Ovary (tissue), 10 donors: Measurements from ENCODE around the gene ATP8A1. TPM values are rescaled to one million over a fixed set of nuclear protein-coding genes. Genes with fewer than 3 reads are reported as not detected.
"Not testable (repeated sequence)": the region's sequence is repeated elsewhere in the genome, so short reads cannot be mapped to it uniquely, and the experiment has no call there.

Experiments
- DNase-seq, 5 donors: peaks; one replicate each; pipeline ENCODE4 v3.0.0-alpha.2; 2019 to 2020
- H3K27ac ChIP-seq, 2 donors: fragments of 200-600 bp; one replicate each; pipeline versions ENCODE4 v1.5.1 to v1.8.0; 2019 to 2022
- H3K27me3 ChIP-seq: fragments of 200-600 bp; one replicate; pipeline ENCODE4 v1.8.0; 2022
- H3K36me3 ChIP-seq: fragments of 200-600 bp; sonication (generic); one replicate; pipeline ENCODE4 v1.5.1; 2019
- H3K4me1 ChIP-seq: one replicate; pipeline ENCODE4 v1.8.1; 2013; ENCODE audit warnings: mild to moderate bottlenecking, moderate library complexity; ENCODE audit not compliant: insufficient read depth
- H3K4me3 ChIP-seq: fragments of 200-600 bp; sonication (generic); one replicate; pipeline ENCODE4 v1.5.1; 2017
- H3K9me3 ChIP-seq, 2 donors: fragments of 200-600 bp in 1 of 2; sonication (generic) in 1 of 2; one replicate each; pipeline versions ENCODE4 v1.5.1 to v1.8.1; 2013 to 2019; ENCODE audit warnings: mild to moderate bottlenecking in 1 of 2, moderate library complexity in 1 of 2
- CTCF ChIP-seq, 3 donors: fragments of 450-650 bp in 2 of 3; fragments of 200-600 bp in 1 of 3; IDR thresholded peaks; one replicate each; pipeline versions ENCODE4 v1.5.1 to v1.8.0; 2016 to 2022; ENCODE audit warnings: antibody characterized with exemption in 3 of 3, mild to moderate bottlenecking in 1 of 3
- EP300 ChIP-seq: sonication (generic); formaldehyde crosslinking; IDR thresholded peaks from one replicate; pipeline ENCODE4 v1.6.1; 2017; ENCODE audit warnings: antibody characterized with exemption
- POLR2A ChIP-seq: fragments of 450-650 bp; IDR thresholded peaks from one replicate; pipeline ENCODE4 v1.6.1; 2017; ENCODE audit warnings: antibody characterized with exemption, mild to moderate bottlenecking, moderate library complexity
- WGBS, 3 donors: extraction: QIAGEN DNeasy Blood & Tissue Kit in 1 of 3; methylation state at CpG; one replicate each; pipeline versions ENCODE4 v1.1.5 to v1.1.7; 2013 to 2017; 5-methylcytosine and 5-hydroxymethylcytosine counted together
- intact Hi-C, 4 donors: fragments of 100-400 bp; cut with DNase I; formaldehyde crosslinking; loops; one replicate each; pipeline versions ENCODE4 v1.11.0 to v1.15.1; 2022 to 2023
- long read RNA-seq, 3 donors: library from polyadenylated mRNA in 2 of 3; unstranded in 2 of 3; transcript quantifications; one replicate each; pipeline ENCODE4 v2.0.0 and lab custom pipeline, GENCODE V29; 2021 to 2026
- polyA plus RNA-seq, 2 donors: library from polyadenylated mRNA; stranded (reverse); fragments of 200-250 nt in 1 of 2; fragments of 350-450 nt in 1 of 2; fragmentation: Illumina TruSeq in 1 of 2; extraction: RNeasy Lipid Tissue Mini Kit (QIAGEN cat#74804) in 1 of 2; gene quantifications; one replicate each; pipeline ENCODE4 v1.2.3, GENCODE V29; 2013 to 2014
- total RNA-seq, 7 donors: library from RNA; depleted of rRNA in 2 of 7; stranded (reverse); fragments of >200 nt in 2 of 7; fragmentation: NEBNext Ultra II Directional in 3 of 7; extraction: Animal tissue kit (Norgen Biotek cat#: 25700) in 3 of 7; gene quantifications; one replicate each; pipeline versions ENCODE4 v1.1.0 to v1.2.4, GENCODE V29; 2016 to 2023
- donor health status: DM: no; HTN: no; CAD: no; lungs with moderate emphysema.
- donor health status: DM: no; HTN: no; CAD: no.
- donor health status: Bipolar disorder and iron deficiency.
- donor health status: DM: yes; HTN: yes; CAD: no.
- donor health status: DM: no; HTN: no; CAD: no.
- donor health status: DM: yes; HTN: yes; CAD: no.

Gene ATP8A1
- total RNA-seq (10 to 100 TPM; 14.0 to 73.2 (median 23.7) TPM), polyA plus RNA-seq (10 to 100 TPM; 10.0 to 17.6 TPM)
- long read RNA-seq, donor 1, partial matches to known transcripts, result 7 of 11 reads
- long read RNA-seq, donor 1, other reads (novel, unspliced or antisense), result 4 of 11 reads
- long read RNA-seq, donor 2, result 0 reads
- long read RNA-seq, donor 3, full-length matches to known transcripts, result 1 of 6 reads
- long read RNA-seq, donor 3, partial matches to known transcripts, result 2 of 6 reads
- long read RNA-seq, donor 3, other reads (novel, unspliced or antisense), result 3 of 6 reads

GRCh38 chr4:42656944-42657792 is at the start of gene ATP8A1:
Gene ATP8A1 (minus strand): TSS chr4:42657105. CDS start chr4:42656873, 232 bp downstream.
- intact Hi-C loops, result loop anchor here in 1 of 4 donors (10.0 kb wide), 1 partner anchor 72 kb away; no protein-coding TSS in a partner anchor
- peak; percentile 91 to 94 (median 93) for DNase-seq

GRCh38 chr4:42706086-42706485 is 49.2 kb upstream of the ATP8A1 start:
- intact Hi-C loops, result loop anchor here in 1 of 4 donors (10.0 kb wide), 1 partner anchor 461 kb away; no protein-coding TSS in a partner anchor

More at GRCh38 chr4:42656944-42657792, at the start of gene ATP8A1:
- Histone ChIP-seq H3K4me3 (peak within 1 kb of the TSS; percentile 64), H3K4me1 (peaks cover 6% of the 10 kb centered on the region), H3K27me3 (no peaks in the 10 kb centered on the region), H3K36me3 (no peaks in the 10 kb centered on the region), H3K9me3 (no peaks in the 10 kb centered on the region), H3K27ac (peak within 1 kb of the TSS; percentile 61 to 88)
- no peak for TF ChIP-seq EP300
- TF ChIP-seq POLR2A, result peak; percentile 51
- TF ChIP-seq CTCF (IDR thresholded peaks at IDR 0.05), result peak in 2 of 3 donors; percentile 9 to 20
- WGBS, 3 donors, result 0 to 1% (median 1%) methylated on average over 55 to 74 of the region's 74 CpGs

GRCh38 chr4:42703813-42704212 is 46.9 kb upstream of the ATP8A1 start:
- Histone ChIP-seq H3K27ac (no peak overlapping the region), H3K4me1 (no peaks in the 10 kb centered on the region), H3K9me3 (no peaks in the 10 kb centered on the region), H3K4me3 (no peak overlapping the region), H3K27me3 (no peaks in the 10 kb centered on the region), H3K36me3 (no peaks in the 10 kb centered on the region)
- TF ChIP-seq CTCF (IDR thresholded peaks at IDR 0.05), result no peak
- TF ChIP-seq EP300, result no peak
- no peak for TF ChIP-seq POLR2A
- no peak for DNase-seq
- intact Hi-C loops, result loop anchor here in 1 of 4 donors (10.0 kb wide), 1 partner anchor 459 kb away; no protein-coding TSS in a partner anchor
- 62 to 66% (median 63%) methylated on average over 5 of the region's 5 CpGs for WGBS, 3 donors

More at GRCh38 chr4:42706086-42706485, 49.2 kb upstream of the ATP8A1 start:
- TF ChIP-seq POLR2A (no peak), EP300 (no peak), CTCF (IDR thresholded peaks at IDR 0.05) (no peak)
- Histone ChIP-seq H3K36me3 (no peaks in the 10 kb centered on the region), H3K9me3 (no peaks in the 10 kb centered on the region), H3K27ac (no peak overlapping the region), H3K4me1 (no peaks in the 10 kb centered on the region), H3K27me3 (no peaks in the 10 kb centered on the region), H3K4me3 (no peak overlapping the region)
- 55 to 76% (median 62%) methylated on average over 4 of the region's 4 CpGs for WGBS, 3 donors
- DNase-seq, result no peak

GRCh38 chr4:42702895-42703294 is 46.0 kb upstream of the ATP8A1 start:
- intact Hi-C loops, result loop anchor here in 1 of 4 donors (10.0 kb wide), 1 partner anchor 458 kb away; no protein-coding TSS in a partner anchor
- Histone ChIP-seq H3K27me3 (no peaks in the 10 kb centered on the region), H3K36me3 (no peaks in the 10 kb centered on the region), H3K27ac (no peak overlapping the region), H3K4me3 (no peak overlapping the region), H3K4me1 (no peaks in the 10 kb centered on the region), H3K9me3 (no peaks in the 10 kb centered on the region)
- no peak for DNase-seq
- no peak for TF ChIP-seq POLR2A
- no peak for TF ChIP-seq CTCF (IDR thresholded peaks at IDR 0.05)
- no peak for TF ChIP-seq EP300
- 85 to 90% (median 89%) methylated on average over 3 of the region's 3 CpGs for WGBS, 3 donors

- not testable (repeated sequence) for H3K27me3 ChIP-seq, H3K4me3 ChIP-seq, H3K4me1 ChIP-seq, H3K27ac ChIP-seq, DNase-seq, H3K36me3 ChIP-seq, H3K9me3 ChIP-seq
- WGBS, 3 donors, result 87 to 92% (median 88%) methylated on average over 7 of the region's 7 CpGs
- intact Hi-C loops, result loop anchor here in 1 of 4 donors (10.0 kb wide), 1 partner anchor 457 kb away; no protein-coding TSS in a partner anchor
Observed at GRCh38 chr4:42701780-42702179, 44.9 kb upstream of the ATP8A1 start.
